NCI-H128 (cell line): ENCODE results near the gene MAP3K4.

ENCODE experiments used
- DNase-seq: peaks from one replicate; lab custom pipeline; 2025; ENCODE audit not compliant: unreplicated experiment; lab: John Stamatoyannopoulos, UW

MAP3K4 gene

DNA sequence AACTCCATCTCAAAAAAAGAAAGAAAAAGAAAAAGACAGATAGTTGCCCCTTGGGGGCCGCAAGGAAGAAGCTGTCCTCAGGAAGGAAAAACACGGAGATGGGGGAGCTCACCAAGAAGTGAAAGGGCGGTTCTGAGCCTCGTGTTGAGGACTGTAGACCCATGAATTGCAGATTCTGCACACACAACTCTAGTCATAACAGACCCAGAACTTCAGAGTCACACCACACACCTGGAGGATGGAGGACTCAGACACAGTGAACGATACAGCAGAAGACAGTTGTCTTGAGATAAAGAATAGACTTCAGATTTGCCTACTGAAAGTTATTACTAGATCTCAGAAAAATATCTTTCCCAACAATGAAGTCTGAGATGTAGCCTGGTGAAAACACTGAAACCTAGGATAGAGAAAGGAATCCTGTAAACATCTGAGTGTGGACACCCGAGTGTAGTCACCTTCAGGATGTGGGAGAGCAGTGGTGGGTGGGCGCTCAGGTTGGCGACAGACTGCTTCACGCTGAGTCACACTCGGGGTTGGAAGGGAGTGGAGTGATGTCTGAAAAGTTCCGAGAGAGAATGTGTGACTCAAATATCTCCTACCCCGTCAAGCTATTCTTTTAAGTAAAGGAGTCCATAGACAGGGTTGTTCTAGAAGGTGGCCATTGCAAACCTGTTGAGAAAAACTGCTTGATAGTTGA is 88.1 kb downstream of the MAP3K4 start:
- DNase-seq = no peak

DNA sequence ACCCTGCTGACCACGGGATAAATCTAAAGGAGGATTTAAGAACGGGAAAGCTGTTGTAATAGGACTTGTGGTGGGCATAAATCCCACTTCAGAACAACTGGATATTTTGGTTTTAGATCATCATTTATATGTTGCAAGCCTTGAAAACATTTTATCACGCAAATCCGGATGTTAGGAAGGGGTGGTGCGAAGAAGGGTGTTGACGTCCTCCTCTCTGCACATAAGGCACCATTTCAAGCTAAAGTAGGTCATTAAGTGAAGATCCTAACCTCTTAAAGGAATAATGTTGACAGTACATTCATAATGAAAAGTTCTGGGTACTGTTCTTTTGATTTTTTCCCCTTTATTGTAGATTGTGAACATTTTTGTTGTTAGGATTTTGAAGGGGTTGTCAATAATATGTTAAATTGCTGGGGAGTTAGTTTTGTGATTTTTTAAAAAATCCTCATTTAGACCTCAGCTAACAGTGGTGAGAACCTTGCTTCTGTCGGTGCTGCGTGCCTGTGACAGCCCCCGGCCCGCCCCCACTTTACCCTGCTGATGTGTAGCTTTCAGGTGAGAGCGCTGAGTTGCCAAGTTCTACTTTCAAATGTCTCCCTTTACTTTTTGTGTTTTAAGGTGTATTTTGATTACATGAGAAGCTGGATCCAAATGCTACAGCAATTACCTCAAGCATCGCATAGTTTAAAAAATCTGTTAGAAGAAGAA is 88.8 kb downstream of the MAP3K4 start:
- DNase-seq = no peak

- DNase-seq = no peak
Observed at GRCh38 chr6:161082215-161082614, 90.6 kb downstream of the MAP3K4 start.

- no peak for DNase-seq
Observed at GRCh38 chr6:161085246-161085645, 93.7 kb downstream of the MAP3K4 start.

DNA sequence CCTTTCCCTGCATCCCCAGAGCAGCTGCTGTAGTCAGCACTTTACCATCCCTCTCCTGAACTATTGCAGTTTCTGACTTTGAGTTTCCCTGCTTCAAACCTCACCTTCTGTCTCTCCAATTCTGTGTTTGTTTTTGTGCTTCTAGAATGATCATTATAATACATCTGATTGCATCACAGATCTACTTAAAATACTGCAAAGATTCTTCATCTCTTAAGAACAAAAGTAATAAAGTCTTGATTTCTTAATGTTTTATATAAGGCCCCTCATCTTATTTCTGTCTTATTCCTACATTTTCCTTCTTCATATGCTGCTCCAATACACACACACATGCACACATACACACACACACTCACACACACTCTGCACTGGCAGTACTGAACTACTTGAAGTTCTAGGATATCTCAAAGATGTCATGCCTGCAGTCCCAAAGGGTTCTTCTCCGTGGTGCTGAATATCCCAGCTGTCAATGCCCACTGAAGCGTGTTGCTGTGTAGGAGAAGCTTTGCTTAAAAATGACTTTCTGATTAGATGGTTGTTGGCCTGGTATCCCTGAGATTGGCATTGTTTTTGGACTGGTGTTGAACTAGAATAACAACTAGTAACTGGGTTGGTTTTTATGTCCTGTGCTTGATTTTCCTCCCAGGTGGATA is 97.2 kb downstream of the MAP3K4 start:
- DNase-seq = no peak

DNA sequence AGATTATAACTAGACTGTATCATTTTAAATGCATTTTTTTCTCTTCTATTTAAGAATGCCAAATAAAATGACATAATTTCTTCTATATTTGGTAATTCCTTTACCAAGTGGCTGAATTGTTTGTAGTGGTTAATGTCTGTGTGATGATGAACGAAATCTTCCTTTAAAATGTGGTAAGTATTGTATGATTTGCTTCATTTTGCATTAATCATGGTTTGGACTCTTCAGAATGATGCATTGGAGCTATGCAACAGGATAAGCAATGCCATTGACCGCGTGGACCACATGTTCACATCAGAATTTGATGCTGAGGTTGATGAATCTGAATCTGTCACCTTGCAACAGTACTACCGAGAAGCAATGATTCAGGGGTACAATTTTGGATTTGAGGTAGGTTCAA is 99.6 kb downstream of the MAP3K4 start:
- no peak for DNase-seq

GRCh38 chr6:161091972-161092701 is 100.6 kb downstream of the MAP3K4 start:
- DNase-seq = no peak

DNA sequence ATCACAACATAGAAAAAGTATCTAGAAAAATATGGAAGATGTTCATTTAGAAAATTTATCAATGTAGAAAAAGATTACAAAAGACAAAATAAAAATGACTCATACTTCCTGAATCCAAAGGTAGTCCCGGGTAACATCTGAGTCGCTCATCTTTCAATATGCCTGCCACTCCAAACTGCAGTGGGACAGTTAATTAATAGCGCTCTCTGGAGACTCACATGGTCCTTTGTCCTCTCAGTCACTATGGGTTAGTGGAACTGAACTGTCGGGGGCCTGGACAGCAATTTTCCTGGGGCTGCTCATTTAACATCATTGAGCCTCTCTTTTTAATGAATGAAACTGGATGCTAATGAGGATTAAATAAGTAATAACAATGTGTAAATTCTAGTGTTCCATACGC is 103.4 kb downstream of the MAP3K4 start:
- DNase-seq = no peak

DNA sequence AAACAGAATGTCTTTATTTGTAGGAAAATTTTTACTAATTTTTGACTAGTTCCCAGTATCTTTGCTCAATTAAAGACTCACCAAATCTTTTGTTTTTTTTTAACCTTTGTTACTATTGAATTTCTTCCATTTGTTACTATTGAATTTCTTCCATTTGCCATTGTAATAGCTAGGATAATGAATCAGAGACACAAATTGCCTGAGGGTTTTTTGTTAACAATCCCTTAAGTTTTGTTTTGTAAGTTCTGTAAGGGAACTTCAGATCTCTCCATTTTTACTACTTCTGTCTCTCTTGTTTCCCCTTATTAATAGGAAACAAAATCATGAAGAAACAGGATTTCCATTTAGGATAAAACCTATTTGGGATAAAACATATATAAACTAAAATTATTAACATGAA is 104.3 kb downstream of the MAP3K4 start:
- no peak for DNase-seq

DNA sequence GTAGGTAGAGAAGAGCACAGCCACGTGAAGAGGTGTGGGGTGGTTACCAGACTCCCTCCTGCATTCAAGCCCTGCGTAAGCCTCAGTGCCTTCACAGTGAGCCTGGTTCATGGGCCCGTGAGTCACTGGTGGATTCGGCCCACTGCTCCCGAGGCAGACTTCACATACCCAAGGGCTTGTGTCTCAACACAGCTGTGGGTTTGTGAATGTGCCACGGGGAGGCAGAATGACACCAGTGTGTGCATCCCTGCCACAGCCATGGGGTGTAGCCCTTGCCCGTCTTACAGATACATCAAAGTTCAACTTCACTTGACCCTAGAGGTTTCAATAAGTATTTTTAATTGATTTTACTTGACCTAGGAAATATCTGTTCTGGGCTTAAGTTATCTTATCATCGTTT is 108.5 kb downstream of the MAP3K4 start:
- no peak for DNase-seq

DNA sequence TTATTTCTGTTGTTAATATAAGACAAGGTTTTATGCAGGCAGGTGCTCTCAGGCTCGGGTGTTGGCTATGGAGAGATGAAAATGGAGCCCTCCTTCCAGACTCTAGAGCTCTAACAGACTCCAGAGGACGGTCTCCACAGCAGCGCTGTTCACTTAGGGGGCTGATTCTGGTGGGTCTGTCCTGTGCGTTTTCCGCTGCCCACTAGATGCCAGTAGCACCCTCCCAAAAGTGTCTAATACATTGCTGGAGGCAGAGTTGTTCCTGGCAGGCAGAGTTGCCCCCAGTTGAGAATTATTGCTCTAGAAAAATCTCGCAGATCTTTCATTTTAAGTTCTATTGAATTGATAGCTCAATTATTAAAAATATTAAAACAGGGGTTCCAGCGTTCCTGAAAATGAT is 109.9 kb downstream of the MAP3K4 start:
- DNase-seq = no peak

DNA sequence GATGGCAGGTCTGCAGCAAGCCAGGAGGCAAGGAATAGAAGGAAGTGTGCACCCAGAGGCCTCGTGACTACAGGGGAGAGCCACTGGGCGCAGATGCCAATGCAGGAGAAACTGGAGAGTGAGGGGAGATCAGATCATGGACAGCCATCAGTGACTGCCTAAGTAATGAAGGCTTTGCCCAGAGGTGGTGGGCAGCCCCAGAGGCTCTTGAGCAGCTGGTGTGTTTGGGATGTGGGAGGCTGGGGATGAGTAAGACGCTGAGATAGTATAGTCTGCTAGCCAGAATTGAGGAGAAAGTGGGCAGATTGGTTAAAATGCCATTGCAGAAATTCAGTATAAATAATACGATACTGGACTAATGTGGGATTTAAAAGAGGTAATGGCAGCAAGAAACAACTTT is 111.9 kb downstream of the MAP3K4 start:
- no peak for DNase-seq

GRCh38 chr6:161104966-161105365 is 113.4 kb downstream of the MAP3K4 start:
- DNase-seq = no peak

DNA sequence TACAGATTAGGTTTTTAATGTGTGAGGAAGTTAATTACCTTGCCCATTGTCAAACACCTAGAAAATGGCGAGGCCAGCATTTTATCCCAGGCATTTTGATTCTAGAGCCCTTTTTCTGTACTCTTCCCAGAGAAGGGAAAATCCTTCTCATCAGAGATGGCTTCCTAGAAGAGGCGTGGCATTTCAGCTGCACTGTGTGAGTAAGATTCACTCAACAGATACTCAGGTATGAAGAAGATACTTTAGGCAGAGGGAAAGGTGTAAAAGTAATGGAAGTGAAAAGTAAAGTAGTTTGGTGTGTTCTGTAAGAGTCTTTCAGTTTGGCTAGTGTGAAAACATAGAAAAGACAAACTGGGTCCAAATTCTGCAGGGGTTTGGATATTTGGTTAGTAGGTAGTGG is 113.8 kb downstream of the MAP3K4 start:
- no peak for DNase-seq

GRCh38 chr6:161107779-161108730 is 116.5 kb downstream of the MAP3K4 start:
- DNase-seq = no peak

- no peak for DNase-seq
Observed at GRCh38 chr6:161108916-161109315, 117.3 kb downstream of the MAP3K4 start.

DNA sequence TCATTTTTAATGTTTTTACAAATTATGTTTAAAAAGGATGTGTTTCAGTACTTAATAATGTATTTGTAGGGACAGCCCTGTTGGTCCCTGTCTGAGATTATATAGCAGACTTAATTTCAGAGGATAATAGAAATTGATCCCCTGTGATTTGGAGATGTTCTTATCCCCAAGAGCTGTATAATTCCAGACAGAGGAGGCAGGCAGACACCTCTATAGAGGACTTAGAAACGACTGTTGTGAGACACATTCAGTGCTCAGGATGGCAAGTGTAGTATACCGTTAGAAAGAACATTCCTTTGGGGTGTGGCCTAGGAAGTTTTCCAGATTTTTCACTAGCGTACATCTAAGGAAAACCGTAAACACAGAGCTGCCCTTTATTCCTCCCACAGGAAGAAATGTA is 117.8 kb downstream of the MAP3K4 start:
- no peak for DNase-seq

DNA sequence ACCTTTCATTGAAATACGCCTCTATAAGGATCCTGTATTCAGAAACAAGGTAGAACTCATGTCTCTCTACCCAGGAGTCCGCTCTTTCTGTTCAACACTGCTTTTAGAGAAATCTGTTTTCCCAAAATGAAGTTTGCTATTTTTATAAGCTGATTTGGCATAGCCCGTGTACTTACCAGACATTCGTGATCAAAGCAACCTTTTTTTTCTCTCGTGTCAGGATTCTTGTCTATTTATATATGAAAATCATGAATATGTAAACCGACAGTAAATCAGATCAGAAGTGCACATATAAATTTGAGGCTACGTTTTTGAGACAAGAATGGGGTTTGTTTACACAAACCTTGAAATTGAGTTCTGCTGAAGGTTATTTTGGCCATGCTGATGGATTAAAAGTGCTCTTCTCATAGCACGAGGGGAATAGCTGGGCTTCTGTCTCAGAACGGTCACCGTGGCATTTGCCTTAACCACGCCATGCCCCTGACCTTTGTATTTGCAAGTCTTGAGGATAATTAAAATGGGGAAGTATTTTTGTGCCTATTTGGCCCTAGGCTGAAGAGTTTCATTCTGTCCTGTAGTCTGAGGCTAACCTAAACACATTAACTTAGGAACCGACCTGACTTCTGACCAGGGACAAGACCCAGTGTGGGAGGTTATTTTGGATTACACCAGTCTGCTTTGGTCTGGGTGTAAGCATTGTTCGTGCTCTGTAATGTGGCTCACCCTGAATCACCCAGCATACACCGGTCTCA is 118.6 kb downstream of the MAP3K4 start:
- DNase-seq = no peak

GRCh38 chr6:161111261-161111660 is 119.7 kb downstream of the MAP3K4 start:
- DNase-seq = no peak

DNA sequence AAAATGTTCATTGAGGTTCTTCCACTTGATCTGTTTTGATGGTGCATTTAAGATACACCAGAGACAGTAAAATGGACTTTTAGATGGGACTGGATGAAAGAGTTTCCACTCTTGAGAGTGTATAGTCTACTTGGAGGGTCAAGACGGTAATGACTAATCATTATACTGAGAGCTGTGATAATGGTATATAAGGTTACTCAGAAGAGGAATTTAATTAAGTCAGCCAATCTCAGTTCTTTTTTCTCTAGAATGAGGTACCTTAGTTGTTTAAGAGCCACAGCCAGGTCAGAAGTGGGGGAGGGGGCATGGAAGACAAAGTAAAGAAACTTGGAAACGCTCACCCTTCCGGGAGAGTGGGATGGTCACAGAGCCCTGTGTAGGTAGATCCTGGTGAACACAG is 123.9 kb downstream of the MAP3K4 start:
- DNase-seq = no peak
